K562 (cell line): ENCODE measurements around the gene RAB3D.

ENCODE experiments used
- CBX2 ChIP-seq: fragments of 200-600 bp; sonication (generic); IDR thresholded peaks from one replicate; pipeline ENCODE4 v1.6.1; 2012; ENCODE audit warnings: mild to moderate bottlenecking, low read length, inconsistent platforms; ENCODE audit not compliant: insufficient read depth, poor library complexity, severe bottlenecking
- CTCF ChIP-seq, 3 experiments: IDR thresholded peaks in 2 of 3; conservative IDR thresholded peaks in 1 of 3; 2 replicates each; pipeline ENCODE4 v1.5.1; 2011 to 2012; ENCODE audit warnings: low read length in 3 of 3, mild to moderate bottlenecking in 3 of 3, control low read depth in 2 of 3, improper control_type of control experiment in 1 of 3, inconsistent platforms in 1 of 3, low read depth in 1 of 3, mixed read lengths in 1 of 3, moderate library complexity in 1 of 3; ENCODE audit not compliant: insufficient read depth in 2 of 3
- PKNOX1 ChIP-seq: fragments of 450-650 bp; IDR thresholded peaks from 2 replicates; pipeline ENCODE4 v1.6.1; 2016
- ZFX ChIP-seq: sonication (generic); formaldehyde crosslinking; IDR thresholded peaks from 2 replicates; pipeline ENCODE4 v1.8.0; 2022; ENCODE audit warnings: mild to moderate bottlenecking, missing genetic modification reagents, moderate library complexity
- ZNF253 ChIP-seq: fragments of 250-450 bp; sonication (Bioruptor Pico); conservative IDR thresholded peaks from 2 replicates; pipeline ENCODE4 v1.6.1; 2021; ENCODE audit warnings: mild to moderate bottlenecking

- TF ChIP-seq PKNOX1 (no peak), ZFX (no peak), CTCF (IDR thresholded peaks at IDR 0.05 in 2 of 3, conservative IDR thresholded peaks at IDR 0.05 in 1 of 3; ENCODE audit: insufficient read depth in 2 of 3, low read depth in 1 of 3, low read length in 3 of 3) (no peak), ZNF253 (no peak), CBX2 (no peak)
These were observed 3.9 kb downstream of the RAB3D start for GRCh38 chr19:11335449-11336146.
